KMS-11 (cell line): ENCODE results near the gene LRRK1.

Experiments used
- H2AFZ ChIP-seq: fragments of 200-600 bp; sonication (generic); 2 replicates; pipeline ENCODE4 v1.6.1; 2016; ENCODE audit warnings: antibody characterized with exemption, mixed run types, low read depth
- H3K27ac ChIP-seq: fragments of 200-600 bp; sonication (generic); 2 replicates; pipeline ENCODE4 v1.6.1; 2016; ENCODE audit warnings: mild to moderate bottlenecking, mixed run types
- H3K27me3 ChIP-seq: fragments of 200-600 bp; sonication (generic); 2 replicates; pipeline ENCODE4 v1.6.1; 2017; ENCODE audit warnings: mild to moderate bottlenecking, low read depth, mixed run types, moderate library complexity; ENCODE audit not compliant: insufficient read depth
- H3K36me3 ChIP-seq: fragments of 200-600 bp; sonication (generic); 2 replicates; pipeline ENCODE4 v1.6.1; 2017; ENCODE audit warnings: mild to moderate bottlenecking, mixed run types; ENCODE audit not compliant: insufficient read depth
- H3K4me1 ChIP-seq: fragments of 200-600 bp; sonication (generic); 2 replicates; pipeline ENCODE4 v1.6.1; 2016; ENCODE audit warnings: mild to moderate bottlenecking, low read depth, mixed run types; ENCODE audit not compliant: poor library complexity, severe bottlenecking
- H3K4me2 ChIP-seq: fragments of 200-600 bp; sonication (generic); 2 replicates; pipeline ENCODE4 v1.7.0; 2016; ENCODE audit warnings: mild to moderate bottlenecking, mixed run types
- H3K4me3 ChIP-seq: fragments of 200-600 bp; sonication (generic); IDR thresholded peaks from 2 replicates; pipeline ENCODE4 v1.6.1; 2017; ENCODE audit warnings: low read depth, low read length, mixed read lengths; ENCODE audit not compliant: insufficient read depth
- H3K79me2 ChIP-seq: fragments of 200-600 bp; sonication (generic); 2 replicates; pipeline ENCODE4 v1.6.1; 2016; ENCODE audit warnings: low read depth, mixed run types; ENCODE audit not compliant: insufficient read depth
- H3K9ac ChIP-seq: fragments of 200-600 bp; sonication (generic); 2 replicates; pipeline ENCODE4 v1.6.1; 2016; ENCODE audit warnings: mild to moderate bottlenecking, mixed run types
- H4K20me1 ChIP-seq: fragments of 200-600 bp; sonication (generic); 2 replicates; pipeline ENCODE4 v1.6.1; 2016; ENCODE audit warnings: mild to moderate bottlenecking, mixed run types; ENCODE audit not compliant: insufficient read depth
- TF ChIP-seq, protein P1 (sequence below): fragments of 200-600 bp; sonication (generic); conservative IDR thresholded peaks from 2 replicates; pipeline ENCODE4 v1.6.1; 2017; ENCODE audit warnings: low read depth, mild to moderate bottlenecking, antibody characterized with exemption, low read length, moderate library complexity, mixed read lengths

The LRRK1 gene

DNA sequence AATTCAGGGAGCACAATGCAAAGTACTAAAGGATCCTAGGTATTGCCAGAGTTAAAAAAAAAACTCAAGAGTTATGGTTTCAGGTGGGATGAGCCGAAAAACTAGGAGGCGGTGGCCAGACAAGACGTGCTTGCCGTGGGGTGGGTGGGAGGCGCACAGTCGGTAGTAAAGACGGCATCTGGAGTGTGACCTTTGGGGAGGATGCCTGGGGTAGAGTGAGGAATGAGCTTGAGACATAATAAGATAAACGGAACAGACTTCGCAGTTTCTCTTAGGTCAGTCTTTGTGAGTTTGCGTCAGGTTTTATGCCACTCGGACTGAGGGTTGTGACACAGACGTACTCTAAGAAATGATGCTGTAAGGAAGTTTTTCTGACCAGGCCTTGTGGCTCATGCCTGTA is 139.6 kb downstream of the LRRK1 start:
- Histone ChIP-seq H3K79me2 (no peaks in the 10 kb centered on the region), H3K36me3 (no peaks in the 10 kb centered on the region), H3K9ac (no peak overlapping the region), H3K4me1 (no peaks in the 10 kb centered on the region), H3K4me2 (no peak overlapping the region), H3K4me3 (no peak overlapping the region), H3K27me3 (no peaks in the 10 kb centered on the region), H2AFZ (no peak overlapping the region), H4K20me1 (no peaks in the 10 kb centered on the region), H3K27ac (no peak overlapping the region)
- TF ChIP-seq, protein P1, sequence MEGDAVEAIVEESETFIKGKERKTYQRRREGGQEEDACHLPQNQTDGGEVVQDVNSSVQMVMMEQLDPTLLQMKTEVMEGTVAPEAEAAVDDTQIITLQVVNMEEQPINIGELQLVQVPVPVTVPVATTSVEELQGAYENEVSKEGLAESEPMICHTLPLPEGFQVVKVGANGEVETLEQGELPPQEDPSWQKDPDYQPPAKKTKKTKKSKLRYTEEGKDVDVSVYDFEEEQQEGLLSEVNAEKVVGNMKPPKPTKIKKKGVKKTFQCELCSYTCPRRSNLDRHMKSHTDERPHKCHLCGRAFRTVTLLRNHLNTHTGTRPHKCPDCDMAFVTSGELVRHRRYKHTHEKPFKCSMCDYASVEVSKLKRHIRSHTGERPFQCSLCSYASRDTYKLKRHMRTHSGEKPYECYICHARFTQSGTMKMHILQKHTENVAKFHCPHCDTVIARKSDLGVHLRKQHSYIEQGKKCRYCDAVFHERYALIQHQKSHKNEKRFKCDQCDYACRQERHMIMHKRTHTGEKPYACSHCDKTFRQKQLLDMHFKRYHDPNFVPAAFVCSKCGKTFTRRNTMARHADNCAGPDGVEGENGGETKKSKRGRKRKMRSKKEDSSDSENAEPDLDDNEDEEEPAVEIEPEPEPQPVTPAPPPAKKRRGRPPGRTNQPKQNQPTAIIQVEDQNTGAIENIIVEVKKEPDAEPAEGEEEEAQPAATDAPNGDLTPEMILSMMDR, result no peak

DNA sequence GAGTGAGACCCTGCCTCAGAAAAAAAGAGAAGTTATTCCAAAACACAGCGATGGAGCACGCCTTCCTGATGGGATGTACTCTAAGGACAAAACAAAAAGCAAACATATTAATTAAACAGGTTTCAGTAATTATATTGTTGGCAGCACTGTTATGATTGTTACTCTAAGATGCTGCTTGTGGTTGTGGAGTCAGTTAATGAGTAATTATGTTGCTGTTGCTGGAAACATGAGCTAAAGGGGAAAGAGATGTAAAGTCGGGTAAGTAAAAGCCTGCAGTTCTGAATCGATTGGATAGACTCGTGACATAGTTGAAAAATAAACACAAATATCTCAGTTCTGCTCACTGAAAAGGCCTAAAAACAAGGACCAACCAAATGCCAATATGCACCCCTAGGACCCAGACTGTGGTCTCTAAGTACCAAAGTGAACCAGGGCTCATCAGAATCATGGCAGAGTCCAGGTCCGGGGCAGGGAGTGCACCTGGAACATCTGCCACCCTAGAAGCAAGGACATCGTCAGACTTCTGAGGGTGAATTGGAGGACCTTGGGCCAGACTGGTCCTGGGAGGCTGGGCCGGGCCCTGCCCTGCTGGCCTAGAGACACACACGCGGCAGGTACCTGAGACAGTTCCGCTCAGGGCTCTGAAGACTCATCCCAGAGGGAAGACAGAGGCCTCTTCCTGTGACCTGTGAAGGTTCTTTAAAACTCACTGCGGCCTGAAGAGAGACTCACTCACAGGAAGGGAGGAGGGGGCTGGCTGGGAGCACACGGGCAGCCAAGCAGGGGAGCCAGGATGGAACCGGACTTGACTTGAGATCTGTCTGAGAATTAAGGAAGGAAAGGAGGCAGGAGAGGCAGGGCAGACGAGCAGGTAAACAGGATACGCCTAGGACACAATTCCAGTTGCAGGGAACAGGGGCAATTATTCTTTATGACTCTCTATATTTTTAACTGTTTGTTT is 140.5 kb downstream of the LRRK1 start:
- H2AFZ ChIP-seq, result no peak overlapping the region
- no peaks in the 10 kb centered on the region for H3K27me3 ChIP-seq
- no peak overlapping the region for H3K9ac ChIP-seq
- H3K4me3 ChIP-seq, result no peak overlapping the region
- TF ChIP-seq, protein P1, result no peak
- H3K27ac ChIP-seq, result no peak overlapping the region
- H3K36me3 ChIP-seq, result no peaks in the 10 kb centered on the region
- H3K4me2 ChIP-seq, result no peak overlapping the region
- no peaks in the 10 kb centered on the region for H3K79me2 ChIP-seq
- no peaks in the 10 kb centered on the region for H4K20me1 ChIP-seq
- H3K4me1 ChIP-seq, result no peaks in the 10 kb centered on the region

- no peaks in the 10 kb centered on the region for H3K79me2 ChIP-seq
- H3K27me3 ChIP-seq, result no peaks in the 10 kb centered on the region
- no peaks in the 10 kb centered on the region for H3K36me3 ChIP-seq
- no peaks in the 10 kb centered on the region for H4K20me1 ChIP-seq
- no peak overlapping the region for H3K4me3 ChIP-seq
- no peak overlapping the region for H3K27ac ChIP-seq
- H3K4me1 ChIP-seq, result no peaks in the 10 kb centered on the region
- H2AFZ ChIP-seq, result no peak overlapping the region
- H3K9ac ChIP-seq, result no peak overlapping the region
- no peak overlapping the region for H3K4me2 ChIP-seq
- TF ChIP-seq, protein P1, result no peak
Observed at GRCh38 chr15:101060576-101061551, 141.7 kb downstream of the LRRK1 start.

DNA sequence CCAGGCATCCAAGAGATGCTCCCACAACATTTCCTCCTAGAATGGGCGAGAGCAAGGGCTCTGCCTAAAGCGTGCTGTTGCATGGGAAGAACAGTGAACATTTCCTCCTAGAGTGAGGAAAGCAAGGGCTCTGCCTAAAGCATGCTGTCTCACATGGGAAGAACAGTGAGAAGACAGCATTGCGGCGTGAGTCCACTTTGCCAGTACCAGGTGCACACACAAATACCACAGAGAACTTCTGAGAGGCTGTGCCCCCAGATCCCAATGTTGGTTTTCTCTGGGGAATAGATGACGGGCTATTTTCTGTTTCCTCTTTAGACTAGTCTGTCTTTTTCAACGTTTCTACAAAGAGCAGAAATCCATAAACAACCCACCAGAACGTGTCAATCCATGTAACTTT is 142.9 kb downstream of the LRRK1 start:
- Histone ChIP-seq H3K27me3 (no peaks in the 10 kb centered on the region), H3K4me1 (no peaks in the 10 kb centered on the region), H3K36me3 (no peaks in the 10 kb centered on the region), H2AFZ (no peak overlapping the region), H3K4me2 (no peak overlapping the region), H4K20me1 (no peaks in the 10 kb centered on the region), H3K79me2 (no peaks in the 10 kb centered on the region), H3K27ac (no peak overlapping the region), H3K9ac (no peak overlapping the region), H3K4me3 (no peak overlapping the region)
- TF ChIP-seq, protein P1, result no peak
